ENCODE measurements around the gene LIPC.

Gene LIPC

GRCh38 chr15:58459560-58459959, 27.8 kb downstream of the LIPC start:
- in situ Hi-C loops (cut with MboI; ENCODE audit: low sequenced_read_pairs, unreplicated experiment) = no loop called here
- no peak for DNase-seq (ENCODE audit: low spot score)
- no peak for TF ChIP-seq CTCF (IDR thresholded peaks at IDR 0.05; ENCODE audit: borderline replicate concordance, control extremely low read depth, extremely low read depth, insufficient read depth, missing control alignments)

DNA sequence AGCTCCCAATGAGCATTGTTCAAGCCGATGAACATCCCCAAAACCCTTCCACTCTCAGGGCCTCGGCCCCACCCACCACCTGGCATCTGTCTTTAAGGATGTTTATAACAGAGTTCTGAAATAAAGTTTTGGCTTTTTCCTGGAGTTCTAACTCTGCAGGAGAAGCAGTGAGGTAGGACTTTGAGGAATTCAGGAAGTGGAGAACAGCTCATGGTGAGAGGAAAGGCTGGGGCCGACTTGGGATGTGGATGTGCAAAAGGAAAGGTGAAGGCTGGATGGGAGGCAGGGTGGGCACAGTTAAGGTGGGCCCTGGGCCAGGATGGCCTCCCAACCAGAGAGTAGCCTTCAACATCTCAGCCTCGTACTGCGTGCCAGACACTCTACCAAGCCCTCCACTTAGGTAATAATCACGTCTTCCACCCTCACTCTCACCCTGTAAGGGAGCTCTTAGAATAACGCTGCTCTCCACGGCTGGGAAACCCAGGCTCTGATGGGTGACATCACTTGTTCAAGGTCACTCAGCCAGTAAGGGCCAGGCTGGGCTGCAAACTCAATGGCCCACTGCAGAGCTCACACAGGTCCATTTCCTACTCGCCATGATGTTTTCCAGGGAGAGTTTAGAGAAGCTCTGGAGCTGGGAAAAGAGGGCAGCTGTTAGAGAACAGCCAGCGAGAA, 28.5 kb downstream of the LIPC start:
- in situ Hi-C loops (cut with MboI; ENCODE audit: low sequenced_read_pairs, unreplicated experiment) = loop anchor here (10.0 kb wide), 1 partner anchor 55 kb away; no protein-coding TSS in a partner anchor
- TF ChIP-seq CTCF (IDR thresholded peaks at IDR 0.05; ENCODE audit: borderline replicate concordance, control extremely low read depth, extremely low read depth, insufficient read depth, missing control alignments) = no peak
- no peak for DNase-seq (ENCODE audit: low spot score)

GRCh38 chr15:58460872-58461271, 29.1 kb downstream of the LIPC start:
- no peak for TF ChIP-seq CTCF (IDR thresholded peaks at IDR 0.05; ENCODE audit: borderline replicate concordance, control extremely low read depth, extremely low read depth, insufficient read depth, missing control alignments)
- DNase-seq (ENCODE audit: low spot score) = no peak
- in situ Hi-C loops (cut with MboI; ENCODE audit: low sequenced_read_pairs, unreplicated experiment) = loop anchor here (10.0 kb wide), 1 partner anchor 56 kb away; no protein-coding TSS in a partner anchor

GRCh38 chr15:58462547-58462946, 30.8 kb downstream of the LIPC start:
- in situ Hi-C loops (cut with MboI; ENCODE audit: low sequenced_read_pairs, unreplicated experiment) = loop anchor here (10.0 kb wide), 1 partner anchor 58 kb away; no protein-coding TSS in a partner anchor
- no peak for TF ChIP-seq CTCF (IDR thresholded peaks at IDR 0.05; ENCODE audit: borderline replicate concordance, control extremely low read depth, extremely low read depth, insufficient read depth, missing control alignments)
- DNase-seq (ENCODE audit: low spot score) = no peak

DNA sequence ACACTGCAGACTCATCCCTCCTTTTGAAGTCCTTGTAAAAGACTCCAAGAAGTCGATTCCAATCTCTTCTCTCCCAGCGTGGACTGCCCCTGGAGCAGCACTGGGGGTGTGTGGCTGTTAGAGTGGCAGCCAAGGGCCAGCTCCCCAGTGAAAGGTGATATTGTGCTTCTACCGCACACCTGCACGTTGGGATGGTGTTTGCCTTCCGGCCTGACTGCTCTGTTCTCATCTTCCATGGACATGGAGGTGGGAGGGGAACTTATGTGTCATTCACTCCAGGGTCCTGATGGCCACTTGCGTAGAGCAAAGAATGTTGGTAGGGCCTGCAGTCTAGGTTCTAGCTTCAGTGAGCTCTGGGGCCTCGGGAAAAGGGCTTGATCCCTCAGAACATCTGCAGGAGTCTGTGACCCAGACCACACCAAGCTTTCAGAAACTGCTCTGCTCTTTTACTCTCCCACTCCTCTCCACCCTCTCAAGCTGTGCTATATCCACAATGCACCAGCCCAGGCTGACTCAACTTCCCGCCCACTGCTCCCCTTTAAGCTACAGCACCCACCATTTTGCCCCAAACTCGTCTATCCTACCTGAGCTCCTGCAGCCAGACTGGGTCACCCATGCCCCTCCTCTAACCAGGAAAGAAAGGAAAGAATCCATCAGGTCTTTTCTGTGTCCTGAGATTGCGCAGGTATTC, 31.3 kb downstream of the LIPC start:
- TF ChIP-seq CTCF (IDR thresholded peaks at IDR 0.05; ENCODE audit: borderline replicate concordance, control extremely low read depth, extremely low read depth, insufficient read depth, missing control alignments) = no peak
- no peak for DNase-seq (ENCODE audit: low spot score)
- in situ Hi-C loops (cut with MboI; ENCODE audit: low sequenced_read_pairs, unreplicated experiment) = loop anchor here (10.0 kb wide), 1 partner anchor 58 kb away; no protein-coding TSS in a partner anchor

DNA sequence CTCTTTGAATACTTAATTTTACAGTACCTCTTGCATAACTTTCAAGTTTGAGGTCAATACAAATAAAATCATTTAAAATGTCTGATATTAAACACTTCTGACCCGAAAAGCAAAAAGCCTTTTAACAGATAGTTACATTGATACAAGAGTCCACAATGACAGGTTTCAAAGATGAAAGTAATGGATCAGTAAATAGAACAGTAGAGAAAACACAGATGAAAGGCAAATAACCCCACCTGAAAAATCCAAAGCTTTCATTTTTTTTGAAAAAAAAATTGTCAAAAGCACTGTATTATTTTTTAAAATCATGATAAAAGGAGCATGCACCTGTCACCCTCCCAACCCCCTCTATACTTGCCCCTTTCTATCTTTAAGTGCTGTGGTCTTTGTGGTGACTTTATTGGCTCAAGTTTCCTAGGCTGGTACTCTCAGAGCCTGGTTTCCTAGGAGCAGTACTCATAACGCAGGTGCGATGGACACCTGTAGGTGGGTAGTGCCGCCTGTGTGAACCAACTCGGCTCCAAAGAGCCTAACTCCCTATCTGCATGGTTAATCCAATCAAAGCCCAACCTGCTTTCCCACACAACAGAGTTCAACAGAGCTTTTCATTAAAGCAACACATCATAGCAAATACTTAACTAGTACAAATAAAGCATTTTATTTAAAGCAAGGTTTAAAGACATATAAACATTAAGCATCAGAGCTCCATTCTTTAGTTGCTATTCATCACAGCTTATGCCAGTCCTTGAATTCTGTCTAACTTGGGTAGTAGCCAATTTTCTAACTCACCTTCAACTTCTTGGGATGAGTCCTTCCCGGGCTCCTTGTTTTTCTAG, 32.2 kb downstream of the LIPC start:
- DNase-seq (ENCODE audit: low spot score) = no peak
- TF ChIP-seq CTCF (IDR thresholded peaks at IDR 0.05; ENCODE audit: borderline replicate concordance, control extremely low read depth, extremely low read depth, insufficient read depth, missing control alignments) = no peak
- in situ Hi-C loops (cut with MboI; ENCODE audit: low sequenced_read_pairs, unreplicated experiment) = loop anchor here (10.0 kb wide), 1 partner anchor 59 kb away; no protein-coding TSS in a partner anchor

Measured in GM13976 (cell line).